A673 (cell line): ENCODE measurements around the gene NKAPD1. TPM values are rescaled to one million over a fixed set of nuclear protein-coding genes. Genes with fewer than 3 reads are reported as not detected.
A peak's percentile ranks its signal among the peaks of the same experiment; 100 is the strongest.
"Not testable (repeated sequence)": the region's sequence is repeated elsewhere in the genome, so short reads cannot be mapped to it uniquely, and the experiment has no call there.

Source experiments
- BruUV-seq: library from RNA; stranded (reverse); fragments of 400-500 nt; replicated peaks from 2 replicates; lab custom pipeline; 2021; lab: Mats Ljungman, UMichigan
- CTCF ChIA-PET: fragments of 300-600 bp; sonication (Branson Sonifier 250); formaldehyde crosslinking; loops from one replicate; lab custom pipeline; 2022; ENCODE audit warnings: antibody characterized with exemption; lab: Charles Lee
- POLR2A ChIA-PET: fragments of 300-600 bp; sonication (Branson Sonifier 250); formaldehyde crosslinking; loops from one replicate; lab custom pipeline; 2022; ENCODE audit warnings: antibody characterized with exemption; ENCODE audit not compliant: low non-redundant PET; lab: Charles Lee
- DNase-seq: peaks from one replicate; pipeline ENCODE4 v3.0.0-alpha.2; 2015; ENCODE audit warnings: low spot score
- H3K27ac ChIP-seq: fragments of 200-600 bp; sonication (generic); 2 replicates; pipeline ENCODE4 v1.5.1; 2016; ENCODE audit warnings: mixed run types, low read depth, mild to moderate bottlenecking, mixed read lengths, antibody characterized with exemption, low read length; ENCODE audit not compliant: poor library complexity, severe bottlenecking
- H3K27me3 ChIP-seq: fragments of 200-600 bp; sonication (generic); replicated peaks from 2 replicates; pipeline ENCODE4 v1.6.1; 2017; ENCODE audit warnings: mixed run types, low read depth, mild to moderate bottlenecking, mixed read lengths, antibody characterized with exemption, low read length; ENCODE audit not compliant: insufficient read depth, poor library complexity
- H3K36me3 ChIP-seq: fragments of 200-600 bp; sonication (generic); 2 replicates; pipeline ENCODE4 v1.6.1; 2016; ENCODE audit warnings: mixed run types, mild to moderate bottlenecking, mixed read lengths, antibody characterized with exemption, low read length; ENCODE audit not compliant: insufficient read depth, poor library complexity, severe bottlenecking
- H3K4me1 ChIP-seq: fragments of 200-600 bp; sonication (generic); 2 replicates; pipeline ENCODE4 v1.6.1; 2017; ENCODE audit warnings: mixed run types, mild to moderate bottlenecking, mixed read lengths, antibody characterized with exemption, low read length; ENCODE audit not compliant: insufficient read depth, poor library complexity, severe bottlenecking
- H3K4me3 ChIP-seq: fragments of 200-600 bp; sonication (generic); 2 replicates; pipeline ENCODE4 v1.5.1; 2016; ENCODE audit warnings: low read depth, mixed run types, mild to moderate bottlenecking, mixed read lengths, low read length; ENCODE audit not compliant: poor library complexity, severe bottlenecking
- H3K9me3 ChIP-seq: fragments of 200-600 bp; sonication (generic); 2 replicates; pipeline ENCODE4 v1.6.1; 2016; ENCODE audit warnings: mixed run types, low read depth, mild to moderate bottlenecking, mixed read lengths, antibody characterized with exemption, low read length; ENCODE audit not compliant: poor library complexity, severe bottlenecking
- EZH2 ChIP-seq: fragments of 200-600 bp; sonication (generic); IDR thresholded peaks from 2 replicates; pipeline ENCODE4 v1.6.1; 2017; ENCODE audit warnings: borderline replicate concordance, low read depth, mild to moderate bottlenecking, mixed read lengths, antibody characterized with exemption, low read length; ENCODE audit not compliant: poor library complexity, severe bottlenecking
- intact Hi-C: fragments of 100-400 bp; cut with micrococcal nuclease; formaldehyde crosslinking; loops from one replicate; pipeline ENCODE4 v1.10.0; 2022; ENCODE audit not compliant: unreplicated experiment
- total RNA-seq: library from RNA; stranded (reverse); gene quantifications from 2 replicates; pipeline ENCODE4 v1.2.3, GENCODE V29; 2021
- TF ChIP-seq, protein P1 (sequence below): fragments of 300-800, 200-600 bp; sonication (generic); conservative IDR thresholded peaks from 2 replicates; pipeline ENCODE4 v1.5.1; 2017; ENCODE audit warnings: low read depth, mild to moderate bottlenecking, antibody characterized with exemption, low read length, moderate library complexity, mixed read lengths

NKAPD1 gene
- total RNA-seq, 1 experiment from 2014 or later, result 30.4 TPM

DNA sequence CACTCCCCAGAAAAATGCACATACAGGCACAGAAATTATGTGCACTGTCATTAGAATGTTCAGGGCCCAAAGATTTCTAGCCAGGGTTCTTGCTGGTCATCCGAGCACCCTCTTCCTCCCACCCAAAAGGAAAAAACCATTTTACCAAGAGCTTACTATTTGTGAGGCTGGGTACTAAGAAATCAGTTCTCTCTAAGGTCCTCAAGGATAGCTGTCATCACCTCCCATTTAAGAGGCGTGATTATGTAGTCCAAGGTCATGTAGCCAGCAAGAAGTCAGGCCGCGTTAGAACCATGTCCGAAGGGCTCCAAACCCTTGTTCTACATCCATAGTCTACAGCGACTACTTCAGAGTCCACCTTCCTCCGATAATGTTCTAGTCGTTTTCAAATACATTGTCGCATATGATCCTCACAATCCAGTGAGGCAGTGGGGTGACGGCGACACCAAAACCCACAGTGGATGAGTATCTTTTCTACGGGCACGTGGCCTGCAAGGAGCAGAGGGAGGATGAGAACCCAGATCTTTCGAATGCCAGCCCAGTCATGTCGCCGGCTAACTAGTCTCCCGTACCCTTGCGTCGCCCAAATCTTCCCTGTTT is 11.8 kb downstream of the NKAPD1 start:
- Histone ChIP-seq H3K36me3 (peaks cover 69% of the 10 kb centered on the region), H3K4me3 (peak overlapping the region; percentile 78), H3K9me3 (no peaks in the 10 kb centered on the region), H3K27me3 (no peaks in the 10 kb centered on the region), H3K4me1 (peaks cover 18% of the 10 kb centered on the region), H3K27ac (peak overlapping the region; percentile 89)
- CTCF ChIA-PET, result interaction anchor here (0.6 kb wide), 1 partner anchor 194 kb away, joined by 7 read pairs; no protein-coding TSS in a partner anchor
- DNase-seq, result peak; percentile 36
- POLR2A ChIA-PET, result no interaction called here
- BruUV-seq, result TSS peak; percentile 73
- TF ChIP-seq, protein P1, sequence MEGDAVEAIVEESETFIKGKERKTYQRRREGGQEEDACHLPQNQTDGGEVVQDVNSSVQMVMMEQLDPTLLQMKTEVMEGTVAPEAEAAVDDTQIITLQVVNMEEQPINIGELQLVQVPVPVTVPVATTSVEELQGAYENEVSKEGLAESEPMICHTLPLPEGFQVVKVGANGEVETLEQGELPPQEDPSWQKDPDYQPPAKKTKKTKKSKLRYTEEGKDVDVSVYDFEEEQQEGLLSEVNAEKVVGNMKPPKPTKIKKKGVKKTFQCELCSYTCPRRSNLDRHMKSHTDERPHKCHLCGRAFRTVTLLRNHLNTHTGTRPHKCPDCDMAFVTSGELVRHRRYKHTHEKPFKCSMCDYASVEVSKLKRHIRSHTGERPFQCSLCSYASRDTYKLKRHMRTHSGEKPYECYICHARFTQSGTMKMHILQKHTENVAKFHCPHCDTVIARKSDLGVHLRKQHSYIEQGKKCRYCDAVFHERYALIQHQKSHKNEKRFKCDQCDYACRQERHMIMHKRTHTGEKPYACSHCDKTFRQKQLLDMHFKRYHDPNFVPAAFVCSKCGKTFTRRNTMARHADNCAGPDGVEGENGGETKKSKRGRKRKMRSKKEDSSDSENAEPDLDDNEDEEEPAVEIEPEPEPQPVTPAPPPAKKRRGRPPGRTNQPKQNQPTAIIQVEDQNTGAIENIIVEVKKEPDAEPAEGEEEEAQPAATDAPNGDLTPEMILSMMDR, result no peak
- TF ChIP-seq EZH2, result no peak
- intact Hi-C loops, result loop anchor here (10.0 kb wide), 1 partner anchor 151 kb away; the partner anchor contains the start of gene DIXDC1

DNA sequence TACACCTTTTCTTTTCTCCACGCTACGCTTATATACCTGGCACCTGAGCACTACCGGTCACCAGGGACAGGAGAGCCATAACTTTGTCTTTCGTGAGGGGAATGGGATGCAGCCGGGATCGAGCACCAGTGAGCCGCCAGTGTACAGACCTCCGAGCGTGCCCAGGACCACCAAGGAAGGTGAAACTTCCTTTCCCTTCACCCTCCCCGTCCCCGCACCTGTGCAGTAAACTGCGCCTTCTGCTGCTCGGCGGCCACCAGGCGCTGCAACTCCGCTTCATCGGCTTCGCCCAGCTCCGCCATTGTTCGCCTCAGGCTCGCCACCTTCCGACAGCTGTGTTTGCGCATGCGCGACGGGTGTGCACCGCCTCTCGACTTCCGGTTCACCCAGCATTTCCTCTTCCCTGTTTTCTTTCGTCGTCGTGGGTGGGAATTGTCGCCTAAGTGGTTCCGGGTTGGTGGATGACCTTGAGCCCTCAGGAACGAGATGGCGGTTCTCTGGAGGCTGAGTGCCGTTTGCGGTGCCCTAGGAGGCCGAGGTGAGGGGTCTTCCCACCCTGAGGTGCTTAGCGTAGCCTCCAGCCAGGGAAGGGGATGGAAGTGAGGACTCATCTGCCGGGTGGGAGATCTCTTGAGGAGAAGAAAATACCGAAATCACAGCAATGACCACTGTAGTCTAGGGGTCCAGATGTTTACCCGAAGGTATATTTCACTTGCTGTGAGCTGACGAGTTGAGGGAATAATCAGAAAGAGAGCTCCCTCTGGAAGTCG is 12.5 kb downstream of the NKAPD1 start, which contains the start of the genes SDHD and TIMM8B:
SDHD (plus strand) TSS at position 452 of the 770 bp plus-strand sequence; CDS start at position 487, 35 bp downstream.
TIMM8B (minus strand) TSS at position 335 of the 770 bp plus-strand sequence; CDS start at position 302, 33 bp downstream.
- H3K27me3 ChIP-seq, result no peaks in the 10 kb centered on the region
- POLR2A ChIA-PET, result interaction anchor here (0.6 to 0.7 kb wide), 3 partner anchors 10 to 205 kb away, joined by 3 to 6 read pairs (median 4); no protein-coding TSS in a partner anchor
- BruUV-seq, result no TSS peak
- TF ChIP-seq EZH2, result no peak
- TF ChIP-seq, protein P1, result peak; percentile 31; the same call in 1 of the 2 replicates
- H3K9me3 ChIP-seq, result no peaks in the 10 kb centered on the region
- intact Hi-C loops, result loop anchor here (10.0 kb wide), 1 partner anchor 152 kb away; the partner anchor contains the start of gene DIXDC1
- H3K36me3 ChIP-seq, result peaks cover 74% of the 10 kb centered on the region
- peak within 1 kb of the TSS; percentile 89 for H3K27ac ChIP-seq
- peak within 1 kb of the TSS; percentile 78 for H3K4me3 ChIP-seq
- DNase-seq, result peak; percentile 99
- peaks cover 18% of the 10 kb centered on the region for H3K4me1 ChIP-seq
- CTCF ChIA-PET, result interaction anchor here (0.6 kb wide), 1 partner anchor 194 kb away, joined by 7 read pairs; no protein-coding TSS in a partner anchor

DNA sequence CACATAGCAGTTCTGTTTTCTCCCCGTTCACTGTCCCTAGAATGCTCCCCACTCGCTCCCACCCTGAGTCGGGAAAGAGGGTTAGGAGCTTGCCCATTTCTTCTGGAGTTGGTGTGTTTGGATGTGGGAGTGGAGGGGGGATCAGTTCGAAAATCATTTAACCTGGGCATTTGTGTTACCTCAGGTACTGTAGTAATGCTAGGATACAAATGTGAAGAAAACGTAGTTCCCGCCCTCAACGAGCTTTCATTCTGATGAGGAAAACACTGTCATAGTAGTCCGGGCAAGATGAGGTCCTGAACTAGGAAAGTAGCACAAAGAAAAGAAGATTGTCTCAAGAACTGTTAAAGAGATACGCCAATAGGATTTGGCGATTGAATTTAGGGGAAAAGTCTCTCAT is 13.1 kb downstream of the NKAPD1 start:
- H3K36me3 ChIP-seq, result peaks cover 74% of the 10 kb centered on the region
- H3K4me1 ChIP-seq, result peaks cover 18% of the 10 kb centered on the region
- POLR2A ChIA-PET, result interaction anchor here (0.6 to 0.7 kb wide), 2 partner anchors 10 to 65 kb away, joined by 3 to 6 read pairs; no protein-coding TSS in a partner anchor
- TF ChIP-seq EZH2, result no peak
- TF ChIP-seq, protein P1, result no peak
- TSS peak; percentile 35 for BruUV-seq
- no peaks in the 10 kb centered on the region for H3K27me3 ChIP-seq
- DNase-seq, result peak; percentile 25
- H3K27ac ChIP-seq, result peak overlapping the region; percentile 89
- intact Hi-C loops, result loop anchor here (10.0 kb wide), 1 partner anchor 152 kb away; the partner anchor contains the start of gene DIXDC1
- peak overlapping the region; percentile 78 for H3K4me3 ChIP-seq
- CTCF ChIA-PET, result no interaction called here
- H3K9me3 ChIP-seq, result no peaks in the 10 kb centered on the region

DNA sequence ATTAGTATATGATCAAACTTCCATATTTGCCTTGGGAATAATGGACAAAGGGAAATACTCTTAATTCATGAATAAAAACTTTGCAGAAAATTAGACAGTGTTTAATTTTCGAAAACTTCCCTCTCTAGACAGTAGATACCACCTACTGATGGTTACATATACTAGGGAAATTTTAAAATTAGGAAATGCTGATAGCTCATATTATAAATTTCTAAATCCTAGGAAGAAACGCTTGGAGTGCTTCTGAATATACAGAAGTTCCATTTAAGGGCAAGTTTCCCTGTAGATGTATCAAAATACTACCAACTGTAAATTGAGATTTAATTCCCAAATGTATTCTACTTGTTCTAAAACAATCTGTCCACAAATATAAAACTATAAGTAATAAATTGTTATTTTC is 21.2 kb downstream of the NKAPD1 start:
- H3K4me3 ChIP-seq, POLR2A ChIA-PET, H3K27ac ChIP-seq, intact Hi-C loops, DNase-seq, H3K27me3 ChIP-seq, H3K4me1 ChIP-seq, H3K9me3 ChIP-seq, CTCF ChIA-PET: not testable (repeated sequence)
- TSS peak; percentile 19 for BruUV-seq
- H3K36me3 ChIP-seq, result peaks cover 57% of the 10 kb centered on the region
